Right lobe of liver (tissue), 4 donors: ENCODE results near the gene ZNF219.

Experiments used
- POLR2A ChIP-seq: fragments of 450-650 bp; IDR thresholded peaks from one replicate; pipeline ENCODE4 v1.6.1; 2017; ENCODE audit warnings: antibody characterized with exemption, mild to moderate bottlenecking
- TF ChIP-seq, protein P1 (sequence below), 4 donors: fragments of 200-600 bp in 3 of 4; fragments of 450-650 bp in 1 of 4; IDR thresholded peaks; one replicate each; pipeline versions ENCODE4 v1.5.1 to v1.8.0; 2016 to 2022; ENCODE audit warnings: antibody characterized with exemption in 4 of 4, mild to moderate bottlenecking in 2 of 4
- donor health status: DM: no; HTN: no; CAD: no.
- donor health status: DM: no; HTN: no; CAD: no.
- donor health status: DM: no; HTN: yes; CAD: no.

- TF ChIP-seq, protein P1, sequence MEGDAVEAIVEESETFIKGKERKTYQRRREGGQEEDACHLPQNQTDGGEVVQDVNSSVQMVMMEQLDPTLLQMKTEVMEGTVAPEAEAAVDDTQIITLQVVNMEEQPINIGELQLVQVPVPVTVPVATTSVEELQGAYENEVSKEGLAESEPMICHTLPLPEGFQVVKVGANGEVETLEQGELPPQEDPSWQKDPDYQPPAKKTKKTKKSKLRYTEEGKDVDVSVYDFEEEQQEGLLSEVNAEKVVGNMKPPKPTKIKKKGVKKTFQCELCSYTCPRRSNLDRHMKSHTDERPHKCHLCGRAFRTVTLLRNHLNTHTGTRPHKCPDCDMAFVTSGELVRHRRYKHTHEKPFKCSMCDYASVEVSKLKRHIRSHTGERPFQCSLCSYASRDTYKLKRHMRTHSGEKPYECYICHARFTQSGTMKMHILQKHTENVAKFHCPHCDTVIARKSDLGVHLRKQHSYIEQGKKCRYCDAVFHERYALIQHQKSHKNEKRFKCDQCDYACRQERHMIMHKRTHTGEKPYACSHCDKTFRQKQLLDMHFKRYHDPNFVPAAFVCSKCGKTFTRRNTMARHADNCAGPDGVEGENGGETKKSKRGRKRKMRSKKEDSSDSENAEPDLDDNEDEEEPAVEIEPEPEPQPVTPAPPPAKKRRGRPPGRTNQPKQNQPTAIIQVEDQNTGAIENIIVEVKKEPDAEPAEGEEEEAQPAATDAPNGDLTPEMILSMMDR (IDR thresholded peaks at IDR 0.05): no peak
- TF ChIP-seq POLR2A: no peak
Measured at GRCh38 chr14:21120686-21121085, 22.2 kb upstream of the ZNF219 start.
